ENCODE measurements around the gene FAM32A.

FAM32A gene

DNA sequence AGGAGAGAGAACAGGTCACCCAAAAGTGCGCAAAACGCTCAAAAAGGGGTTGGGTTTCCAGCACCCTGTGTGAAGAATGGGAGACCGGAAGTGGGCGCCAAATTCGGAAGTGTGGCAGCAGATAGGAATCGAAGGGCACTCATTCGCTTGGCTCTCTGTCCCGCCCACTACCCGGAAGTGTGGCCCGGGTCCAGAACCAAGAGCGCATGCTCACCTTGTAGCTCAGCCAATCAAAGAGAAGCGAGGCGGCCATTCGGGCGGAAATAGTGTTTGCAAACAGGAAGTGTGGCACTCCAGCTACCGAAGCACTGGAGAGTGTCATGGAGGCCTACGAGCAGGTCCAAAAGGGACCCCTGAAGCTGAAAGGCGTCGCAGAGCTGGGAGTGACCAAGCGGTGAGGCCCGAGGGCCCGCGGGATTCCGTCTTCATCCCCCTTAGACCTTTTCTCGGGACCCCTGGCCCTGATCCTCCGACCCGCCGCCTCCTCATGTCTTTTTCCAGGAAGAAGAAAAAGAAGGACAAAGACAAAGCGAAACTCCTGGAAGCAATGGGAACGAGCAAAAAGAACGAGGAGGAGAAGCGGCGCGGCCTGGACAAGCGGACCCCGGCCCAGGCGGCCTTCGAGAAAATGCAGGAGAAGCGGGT is at the start of gene FAM32A:
TSS of gene FAM32A (plus strand) at position 288 of the 645 bp plus-strand sequence. CDS start at position 321, 33 bp downstream.
- peak; percentile 98 for DNase-seq

DNA sequence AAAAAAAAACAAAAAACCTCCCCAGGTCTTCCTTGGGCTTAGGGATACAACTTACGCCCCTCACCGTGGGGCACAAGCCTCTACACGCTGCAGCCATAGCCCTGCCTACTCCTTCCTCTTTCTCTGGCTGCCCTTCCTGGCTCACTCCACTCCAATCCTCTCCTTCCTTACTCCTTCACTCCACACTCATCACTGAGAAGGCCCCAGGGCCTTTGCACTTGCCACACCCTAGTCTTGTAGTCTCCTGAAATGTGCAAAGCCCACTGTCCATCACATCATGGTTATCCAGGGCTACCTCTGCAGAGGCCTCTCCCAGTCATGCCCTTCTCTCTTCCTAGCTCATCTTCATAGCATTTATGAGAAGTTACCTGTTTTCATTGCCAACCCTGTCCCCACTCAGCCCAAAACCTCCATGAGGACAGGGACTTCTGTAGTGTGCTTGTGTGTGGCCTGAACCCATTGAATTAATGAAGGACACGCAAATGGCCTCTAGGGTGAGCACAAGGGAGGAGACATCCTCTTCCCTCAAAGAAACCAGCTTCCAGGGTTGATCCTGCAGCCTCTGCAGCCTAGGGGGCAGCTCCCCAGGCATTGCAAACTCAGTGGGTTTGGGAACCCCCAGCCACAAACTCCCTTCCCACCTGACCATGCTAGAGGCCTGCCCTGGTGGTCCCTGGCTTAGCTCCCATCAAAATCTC is 49.6 kb upstream of the FAM32A start:
- DNase-seq, result no peak

DNA sequence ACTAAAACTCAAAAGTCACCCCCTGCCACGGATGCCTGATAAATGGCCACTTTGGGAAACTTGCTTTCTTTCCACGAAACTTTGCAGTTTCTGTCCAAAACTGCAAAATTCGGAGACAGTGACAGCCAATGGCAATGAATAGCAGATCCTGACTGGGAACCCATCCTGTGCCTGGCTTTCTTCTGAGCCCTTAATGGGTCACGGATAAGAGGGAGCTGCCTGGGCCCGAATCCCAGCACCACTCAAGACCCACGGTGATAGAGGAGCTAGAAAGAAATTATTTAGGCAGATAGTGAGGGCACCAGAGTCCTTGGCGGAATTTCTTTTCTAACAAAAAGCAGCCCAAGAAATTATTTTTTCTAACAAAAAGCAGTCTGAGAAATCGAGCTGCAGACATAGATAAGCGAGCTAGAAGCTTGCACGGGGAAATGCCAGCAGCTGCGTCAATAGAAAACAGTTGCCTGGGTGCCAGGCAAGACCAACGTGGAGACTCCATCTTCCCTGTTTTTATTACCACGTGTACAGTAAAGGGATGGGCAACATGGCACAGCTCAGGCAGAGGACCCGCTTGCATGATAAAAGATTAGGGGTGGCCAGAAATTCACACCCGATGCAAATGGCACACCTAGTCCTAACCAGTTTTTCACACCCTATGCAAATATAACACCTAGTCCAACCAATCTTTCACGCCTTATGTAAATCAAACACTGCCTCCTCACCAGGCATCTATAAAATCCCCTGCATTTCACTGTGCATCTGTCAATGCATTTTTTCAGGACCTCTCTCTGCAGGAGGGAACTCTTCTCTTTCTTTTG is 48.8 kb upstream of the FAM32A start:
- DNase-seq, result no peak

GRCh38 chr19:16139752-16140151 is 45.5 kb upstream of the FAM32A start:
- DNase-seq, result no peak

DNA sequence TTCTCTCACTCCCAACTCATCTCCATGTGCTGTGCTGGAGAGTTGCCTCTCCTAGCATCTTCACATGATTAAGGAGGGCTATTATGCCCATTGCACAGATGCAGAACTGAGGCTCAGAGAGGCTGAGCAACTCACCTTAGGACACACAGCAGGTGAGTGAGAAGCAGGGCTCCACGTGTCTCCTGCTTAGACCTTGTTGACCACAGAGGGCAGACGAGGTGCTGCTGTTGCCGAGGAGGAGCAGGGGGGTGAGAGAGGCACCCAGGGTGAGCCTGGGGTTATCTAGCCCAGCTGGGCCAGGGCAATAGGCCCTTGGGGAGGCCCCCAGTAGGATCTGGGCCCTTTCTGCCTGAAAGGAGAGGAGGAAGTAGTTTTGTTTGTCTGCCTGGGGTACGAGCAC is 44.2 kb upstream of the FAM32A start:
- no peak for DNase-seq

GRCh38 chr19:16142032-16142580 is 43.1 kb upstream of the FAM32A start:
- DNase-seq, result no peak

GRCh38 chr19:16143399-16144215 is 41.6 kb upstream of the FAM32A start, which contains the start of gene HSH2D:
Gene HSH2D, plus strand, starts transcription at chr19:16143685. Its CDS starts 5,066 bp downstream, at chr19:16148751.
- peak; percentile 77 to 78 for DNase-seq

- no peak for DNase-seq
Observed at GRCh38 chr19:16144216-16144581, 41.0 kb upstream of the FAM32A start.

- DNase-seq, result no peak
Observed at GRCh38 chr19:16146112-16146511, 39.1 kb upstream of the FAM32A start.

DNA sequence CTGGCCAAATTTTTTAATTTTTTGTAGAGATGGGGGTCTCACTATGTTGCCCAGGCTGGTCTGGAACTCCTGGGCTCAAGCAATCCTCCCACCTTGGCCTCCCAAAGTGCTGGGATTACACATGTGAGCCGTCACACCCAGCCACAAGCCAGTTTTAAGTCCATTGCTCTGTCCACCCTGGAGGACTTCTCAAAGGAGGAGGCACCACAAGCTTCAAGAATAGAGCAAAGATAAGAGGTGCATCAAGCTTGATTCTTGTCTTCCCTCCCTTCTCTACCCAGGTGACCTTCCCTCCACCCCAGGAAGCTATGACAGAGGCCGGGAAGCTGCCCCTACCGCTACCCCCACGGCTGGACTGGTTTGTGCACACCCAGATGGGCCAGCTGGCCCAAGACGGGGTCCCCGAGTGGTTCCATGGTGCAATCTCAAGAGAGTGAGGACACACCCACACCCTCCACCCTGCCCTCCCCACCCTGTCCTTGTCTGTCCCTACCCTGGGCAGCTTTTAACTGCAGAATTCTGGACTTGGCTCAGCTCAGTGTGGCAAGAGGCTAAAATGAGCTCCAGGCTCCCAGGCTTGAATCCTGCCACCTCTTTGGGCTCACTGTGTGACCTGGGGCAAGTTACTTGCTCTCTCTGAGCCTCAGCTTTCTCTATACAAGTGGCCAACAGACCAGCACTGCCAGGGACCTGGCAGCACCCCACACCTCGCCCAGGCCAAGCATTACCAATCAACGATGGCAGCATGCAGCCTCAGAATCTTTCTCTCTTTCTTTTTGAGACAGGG is 36.6 kb upstream of the FAM32A start:
- DNase-seq, result no peak

- no peak for DNase-seq
Observed at GRCh38 chr19:16153582-16154336, 31.5 kb upstream of the FAM32A start.

DNA sequence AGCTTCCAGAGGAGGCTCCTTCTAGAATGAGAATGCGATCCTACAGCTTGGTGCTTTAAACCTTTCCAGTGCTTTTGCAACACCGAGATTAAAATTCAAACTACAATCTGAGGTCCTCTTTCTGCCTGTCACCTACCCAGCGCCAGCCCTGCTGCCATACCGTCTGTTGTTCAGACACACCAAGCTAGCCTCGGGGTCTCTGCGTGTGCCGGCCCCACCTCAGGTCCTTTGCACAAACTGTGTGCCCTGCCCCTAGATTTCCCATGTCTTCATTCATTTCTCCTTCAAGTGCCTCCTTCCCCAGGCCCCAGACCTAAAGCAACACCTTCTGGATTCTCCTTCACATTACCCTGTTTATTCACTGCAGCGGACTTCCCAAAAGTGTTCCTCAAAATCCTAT is 30.7 kb upstream of the FAM32A start:
- DNase-seq, result no peak

- DNase-seq, result no peak
Observed at GRCh38 chr19:16155128-16155527, 30.1 kb upstream of the FAM32A start.

GRCh38 chr19:16156904-16157303 is 28.3 kb upstream of the FAM32A start:
- DNase-seq, result no peak

GRCh38 chr19:16157601-16158000 is 27.6 kb upstream of the FAM32A start:
- DNase-seq, result no peak

DNA sequence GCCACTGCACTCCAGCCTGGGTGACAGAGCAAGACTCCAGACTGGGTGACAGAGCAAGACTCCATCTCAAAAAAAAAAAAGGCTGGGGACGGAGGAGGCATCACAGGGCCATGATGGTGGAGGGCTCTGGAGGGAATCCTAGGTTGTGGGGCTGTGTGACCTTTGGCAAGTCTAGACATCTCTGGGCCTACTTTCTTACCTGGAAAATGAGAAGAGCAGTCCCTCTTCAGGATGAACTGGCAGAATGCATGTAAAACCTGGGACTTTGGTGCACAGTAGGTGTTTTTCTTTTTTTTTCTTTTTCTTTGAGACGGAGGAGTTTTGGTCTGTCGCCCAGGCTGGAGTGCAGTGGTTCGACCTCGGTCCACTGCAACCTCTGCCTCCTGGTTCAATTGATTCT is 25.6 kb upstream of the FAM32A start:
- no peak for DNase-seq

DNA sequence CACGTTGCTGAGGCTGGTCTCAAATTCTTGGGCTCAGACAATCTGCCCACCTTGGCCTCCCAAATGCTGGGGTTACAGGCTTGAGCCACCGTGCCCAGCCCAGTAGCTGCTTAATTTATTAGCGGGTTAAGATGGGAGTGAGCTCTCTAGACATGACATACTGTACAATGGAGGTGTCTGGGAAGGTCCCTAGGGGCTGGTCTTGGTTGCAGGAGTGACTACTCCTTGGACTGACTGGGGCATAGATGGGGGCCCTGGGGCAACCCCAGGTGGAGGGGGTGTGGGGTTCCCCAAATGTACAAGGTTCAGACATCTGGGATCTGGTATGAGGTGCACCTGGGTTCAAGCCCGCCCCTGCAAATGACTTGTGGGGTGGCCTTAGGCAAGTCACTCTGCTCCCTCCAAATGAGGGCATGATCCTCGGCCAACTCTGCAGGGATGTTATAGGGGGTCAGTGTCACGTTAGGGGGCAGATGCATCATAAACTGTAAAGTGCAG is 24.7 kb upstream of the FAM32A start:
- DNase-seq, result no peak

DNA sequence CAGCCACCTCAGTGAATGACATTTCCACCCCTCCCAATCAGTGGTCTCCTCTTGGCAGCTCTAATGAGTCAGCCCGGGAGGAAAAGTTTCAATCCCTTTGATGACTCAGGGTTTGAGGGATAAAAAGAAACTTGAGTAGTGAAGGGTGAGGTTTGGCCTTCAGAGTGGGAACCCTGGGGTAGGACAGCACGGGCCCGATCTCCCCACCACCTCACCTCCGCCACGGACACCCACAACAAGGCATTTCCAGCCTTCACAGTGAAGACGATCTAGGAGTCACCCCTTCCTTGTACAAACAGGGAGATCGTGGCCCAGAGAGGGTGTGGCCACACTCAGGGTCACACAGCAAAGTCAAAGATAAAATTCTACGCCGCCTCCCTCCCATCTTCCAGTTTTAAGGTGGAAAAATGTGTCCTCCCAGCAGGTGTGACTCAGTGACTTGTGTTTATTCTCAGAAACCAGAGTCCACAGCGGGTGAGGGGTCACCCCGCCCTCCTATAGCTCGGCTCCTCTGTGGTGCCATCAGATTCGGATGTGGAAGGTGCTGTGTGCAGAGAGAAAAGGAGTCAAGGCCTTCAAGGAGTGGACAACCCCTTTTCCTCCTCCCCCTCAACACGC is 24.2 kb upstream of the FAM32A start:
- DNase-seq, result no peak

DNA sequence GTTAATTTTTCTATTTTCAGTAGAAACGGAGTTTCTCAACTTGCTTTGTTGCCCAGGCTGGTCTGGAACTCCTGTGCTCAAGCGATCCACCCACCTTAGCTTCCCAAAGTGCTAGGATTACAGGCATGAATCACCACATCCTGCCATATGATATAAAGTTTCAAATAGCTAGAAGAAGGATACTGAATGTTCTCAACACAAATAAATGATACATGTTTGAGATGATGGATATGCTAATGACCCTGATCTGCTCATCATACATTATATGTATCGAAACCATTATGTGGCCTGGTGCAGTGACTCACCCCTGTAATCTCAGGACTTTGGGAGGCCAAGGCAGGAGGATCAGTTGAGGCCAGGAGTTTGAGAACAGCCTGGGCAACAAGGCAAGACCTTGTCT is 23.4 kb upstream of the FAM32A start:
- DNase-seq, result no peak

- DNase-seq, result no peak
Observed at GRCh38 chr19:16164222-16164890, 20.9 kb upstream of the FAM32A start.
